Retinal pigment epithelial cell (primary cell): ENCODE data around the gene MYBPC2.

Source experiments
- DNase-seq: peaks from one replicate; pipeline ENCODE4 v3.0.0-alpha.2; 2010; ENCODE audit warnings: low read depth
- H3K4me3 ChIP-seq: 2 replicates; pipeline ENCODE4 v1.5.1; 2011; ENCODE audit warnings: mild to moderate bottlenecking, low read length, control low read depth, moderate library complexity
- TF ChIP-seq, protein P1 (sequence below): conservative IDR thresholded peaks from 2 replicates; pipeline ENCODE4 v1.5.1; 2011; ENCODE audit warnings: low read depth, low read length, control low read depth, inconsistent platforms

Gene MYBPC2

DNA sequence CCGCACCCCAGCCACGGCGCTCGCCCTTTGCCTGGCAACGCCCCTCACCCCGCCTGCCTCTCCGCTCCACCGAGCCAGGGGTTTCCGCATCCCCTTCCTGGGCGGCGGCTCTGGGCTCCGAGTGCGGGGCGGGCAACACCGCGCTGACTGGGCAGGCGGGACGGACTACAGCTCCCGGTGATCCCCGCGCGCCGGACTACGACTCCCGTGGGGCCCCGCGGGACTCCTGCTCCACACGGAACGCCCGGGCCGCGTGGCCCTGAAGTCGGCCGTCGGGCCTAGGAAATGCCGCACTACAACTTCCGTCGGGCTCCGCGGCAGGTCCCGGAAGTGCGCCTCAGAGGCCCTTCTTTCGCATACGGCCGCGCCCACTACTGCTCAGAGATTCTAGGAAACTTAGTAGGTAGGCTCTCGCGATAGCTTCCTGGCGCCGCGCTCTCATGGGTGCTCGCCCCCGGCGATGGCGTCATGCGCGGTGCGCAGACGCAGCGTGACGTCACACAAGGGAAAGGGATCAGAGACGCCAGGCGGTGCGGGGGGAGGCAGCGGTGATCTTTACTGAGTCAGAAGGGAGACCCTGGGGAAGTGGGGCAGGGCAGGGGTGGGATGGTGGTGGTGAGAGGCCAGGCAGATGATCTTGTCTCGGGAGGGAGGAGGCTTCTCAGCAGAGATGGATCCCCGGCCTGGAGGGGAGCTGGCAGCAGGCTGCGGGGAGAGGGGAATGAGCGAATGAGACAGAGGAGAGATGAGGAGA lies 78.6 kb downstream of the MYBPC2 start, which contains the start of gene JOSD2:
JOSD2 (minus strand) TSS at position 123 of the 754 bp plus-strand sequence. CDS start 760 bp downstream, outside the sequence.
- DNase-seq: peak; percentile 96
- peak within 1 kb of the TSS; percentile 83 for H3K4me3 ChIP-seq
- TF ChIP-seq, protein P1, sequence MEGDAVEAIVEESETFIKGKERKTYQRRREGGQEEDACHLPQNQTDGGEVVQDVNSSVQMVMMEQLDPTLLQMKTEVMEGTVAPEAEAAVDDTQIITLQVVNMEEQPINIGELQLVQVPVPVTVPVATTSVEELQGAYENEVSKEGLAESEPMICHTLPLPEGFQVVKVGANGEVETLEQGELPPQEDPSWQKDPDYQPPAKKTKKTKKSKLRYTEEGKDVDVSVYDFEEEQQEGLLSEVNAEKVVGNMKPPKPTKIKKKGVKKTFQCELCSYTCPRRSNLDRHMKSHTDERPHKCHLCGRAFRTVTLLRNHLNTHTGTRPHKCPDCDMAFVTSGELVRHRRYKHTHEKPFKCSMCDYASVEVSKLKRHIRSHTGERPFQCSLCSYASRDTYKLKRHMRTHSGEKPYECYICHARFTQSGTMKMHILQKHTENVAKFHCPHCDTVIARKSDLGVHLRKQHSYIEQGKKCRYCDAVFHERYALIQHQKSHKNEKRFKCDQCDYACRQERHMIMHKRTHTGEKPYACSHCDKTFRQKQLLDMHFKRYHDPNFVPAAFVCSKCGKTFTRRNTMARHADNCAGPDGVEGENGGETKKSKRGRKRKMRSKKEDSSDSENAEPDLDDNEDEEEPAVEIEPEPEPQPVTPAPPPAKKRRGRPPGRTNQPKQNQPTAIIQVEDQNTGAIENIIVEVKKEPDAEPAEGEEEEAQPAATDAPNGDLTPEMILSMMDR: no peak

DNA sequence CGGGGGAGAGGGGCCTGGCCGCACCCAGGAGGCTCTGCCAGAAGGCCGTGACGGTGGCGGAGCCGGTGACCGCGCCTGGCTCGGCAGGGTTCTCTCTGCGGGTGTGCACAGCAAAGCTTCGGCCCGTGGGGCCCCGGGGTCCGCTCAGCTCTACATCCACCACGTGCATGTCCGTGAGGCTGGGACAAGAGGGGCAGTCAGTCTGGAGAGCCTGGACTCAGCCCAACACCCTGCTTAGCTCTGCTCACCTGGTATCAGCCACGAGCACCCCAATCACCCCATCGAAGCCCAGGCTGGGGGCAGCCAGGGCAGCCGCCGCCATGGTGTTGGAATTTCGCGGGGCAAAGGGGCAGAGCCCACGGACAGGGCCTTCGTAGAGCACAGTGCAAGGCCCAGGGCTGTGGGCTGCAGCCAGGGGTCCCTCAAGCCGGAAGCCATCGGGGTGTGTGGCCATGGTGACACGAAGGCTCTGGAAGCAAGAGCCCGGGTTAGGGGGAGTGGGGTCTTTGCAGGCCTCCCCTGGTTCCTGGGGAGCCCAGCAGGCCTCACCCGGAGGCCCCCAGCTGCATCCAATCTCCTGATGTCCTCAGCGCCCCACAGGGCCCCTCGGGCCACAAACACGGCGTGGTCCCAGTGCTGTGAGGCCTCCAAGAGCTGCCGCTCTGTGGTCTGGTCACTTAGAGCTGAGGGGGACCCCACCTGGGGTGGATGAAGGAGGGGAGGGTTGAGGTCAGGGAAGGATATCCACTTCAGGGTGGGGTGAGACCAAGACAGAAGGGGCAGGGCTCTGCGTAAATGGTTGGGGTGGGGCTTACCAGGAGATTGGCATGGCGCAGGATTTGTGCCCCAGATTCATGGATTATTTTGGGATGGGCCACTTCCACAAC lies 79.7 kb downstream of the MYBPC2 start:
- no peak for DNase-seq
- TF ChIP-seq, protein P1: no peak
- no peak overlapping the region for H3K4me3 ChIP-seq

DNA sequence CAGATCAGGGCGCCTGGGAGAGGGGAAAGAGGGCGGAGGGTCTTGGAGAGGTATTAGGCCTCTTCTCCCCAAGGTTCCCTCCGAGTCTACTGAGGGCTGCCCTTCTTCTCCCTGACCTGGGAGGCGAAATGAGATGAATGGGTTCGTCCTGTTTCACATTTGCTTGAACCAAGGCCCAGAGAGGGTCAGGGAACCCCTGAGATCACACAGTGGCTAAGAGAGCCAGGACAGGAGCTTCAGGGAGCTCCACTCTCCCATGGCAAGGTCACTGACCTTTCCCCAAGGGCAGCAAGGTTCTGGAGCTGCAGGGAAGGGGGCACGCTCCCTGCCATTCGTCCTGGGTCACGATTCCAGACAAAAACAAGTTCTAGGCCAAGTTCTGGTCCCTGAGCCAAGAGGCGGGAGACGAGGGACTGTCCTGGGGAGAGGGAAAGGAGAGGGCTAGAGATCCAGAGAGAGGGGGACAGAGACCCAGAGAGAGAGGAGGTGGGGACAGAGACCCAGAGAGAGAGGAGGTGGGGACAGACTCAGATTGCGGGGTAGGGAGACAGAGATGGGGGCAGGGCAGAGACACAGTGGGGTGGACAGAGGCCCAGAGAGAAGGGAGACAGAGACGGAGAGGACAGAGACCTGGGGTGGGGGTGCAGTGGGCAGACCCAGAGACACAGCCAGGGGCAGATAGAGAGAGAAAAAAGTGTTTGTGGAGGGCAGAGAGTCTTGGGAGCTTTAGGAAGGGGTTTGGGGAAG lies 80.5 kb downstream of the MYBPC2 start:
- TF ChIP-seq, protein P1: no peak
- DNase-seq: no peak
- no peak overlapping the region for H3K4me3 ChIP-seq

DNA sequence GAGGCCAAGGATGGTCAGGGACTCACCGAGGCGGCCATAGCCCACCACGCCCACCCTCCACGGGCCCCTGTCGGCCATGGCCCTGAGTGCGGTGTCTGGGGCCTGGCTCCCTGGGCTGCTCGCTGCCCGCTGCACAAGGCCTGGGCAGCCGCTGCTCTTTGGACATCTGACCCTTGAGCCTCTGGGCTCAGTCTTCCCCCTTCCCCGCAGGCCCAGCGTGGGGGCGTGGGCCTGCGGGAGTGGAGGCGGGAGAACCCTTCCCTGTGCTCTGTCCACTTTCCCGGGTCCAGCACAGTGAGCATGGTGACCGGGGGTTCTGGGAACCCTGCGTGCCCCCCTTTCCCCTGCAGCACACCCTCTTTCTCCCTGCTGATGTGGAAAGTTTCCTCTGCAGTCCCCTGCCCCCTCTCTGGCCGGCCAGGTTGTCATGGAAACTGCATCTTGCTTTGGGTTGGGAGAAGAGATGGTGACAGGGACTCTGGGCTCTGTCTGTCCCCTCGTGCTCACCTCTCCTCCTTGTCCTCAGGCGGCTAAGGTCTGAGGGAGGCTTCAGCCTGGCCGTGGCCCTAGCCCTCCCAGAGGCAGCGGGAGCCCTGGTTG lies 81.2 kb downstream of the MYBPC2 start, which contains the start of gene ASPDH:
ASPDH (minus strand) TSS at position 168 of the 600 bp plus-strand sequence; CDS start at position 78, 90 bp downstream.
- no peak for DNase-seq
- TF ChIP-seq, protein P1: no peak
- peak within 1 kb of the TSS; percentile 20 for H3K4me3 ChIP-seq

DNA sequence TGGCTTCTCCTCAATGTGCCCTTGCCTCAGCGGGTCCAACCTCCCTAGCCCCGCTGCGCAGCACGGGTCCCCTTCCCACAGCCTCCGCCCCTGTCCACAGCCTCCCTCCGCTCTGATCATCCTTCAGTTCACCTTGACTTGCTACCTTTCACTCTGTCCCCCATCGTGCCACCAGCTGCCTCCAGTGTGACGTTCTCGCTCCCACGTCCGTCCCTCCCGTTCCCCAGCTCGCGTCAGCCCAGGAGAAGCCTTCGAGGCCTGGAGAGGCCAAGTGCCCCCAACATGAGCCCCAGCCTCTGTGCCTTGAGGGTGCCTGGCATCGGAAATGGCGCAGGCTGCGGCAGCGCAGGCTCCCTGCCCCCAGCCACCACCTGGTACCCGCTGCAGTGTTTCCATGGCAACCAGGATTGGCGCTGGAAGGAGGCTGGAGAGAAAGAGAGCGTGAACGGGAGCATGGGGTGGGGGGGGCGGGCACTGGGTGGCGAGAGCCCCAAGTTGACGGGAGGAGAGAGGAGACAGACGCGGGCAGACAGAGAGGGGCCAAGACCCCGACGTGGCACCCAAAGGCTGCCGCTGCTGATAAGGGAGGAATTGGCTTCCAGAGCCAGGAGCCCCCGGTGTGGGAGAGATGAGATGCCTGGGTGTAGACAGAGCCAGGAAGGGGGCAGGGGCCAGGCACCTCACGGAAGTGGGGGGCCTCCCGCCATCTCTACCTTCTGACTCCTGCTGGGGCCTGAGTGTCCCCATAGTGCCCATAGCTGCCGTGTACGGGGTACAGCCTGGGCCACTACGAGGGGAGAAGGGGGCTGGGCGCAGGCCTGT lies 81.9 kb downstream of the MYBPC2 start:
- TF ChIP-seq, protein P1: no peak
- no peak for DNase-seq
- H3K4me3 ChIP-seq: peak overlapping the region; percentile 20

DNA sequence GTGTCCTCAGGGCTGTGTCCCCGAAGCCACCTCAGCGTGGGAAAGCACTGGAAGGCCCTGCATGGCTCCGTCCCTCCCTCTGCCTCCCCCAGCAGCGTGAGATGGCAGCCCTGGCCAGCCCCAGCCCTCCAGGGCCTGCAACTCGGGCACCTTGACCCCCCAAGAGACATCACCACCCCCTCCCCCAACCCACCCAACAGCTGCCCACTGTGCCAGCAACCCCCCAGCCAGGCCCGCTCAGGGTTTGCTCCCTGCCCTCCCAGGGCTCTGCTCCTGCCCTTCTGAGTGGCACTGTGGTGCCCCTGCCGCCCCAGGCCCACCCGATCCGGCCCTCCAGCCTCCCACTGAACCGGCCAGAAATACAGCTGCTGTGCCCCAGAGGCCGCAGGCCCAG lies 82.5 kb downstream of the MYBPC2 start:
- no peak for DNase-seq
- H3K4me3 ChIP-seq: no peak overlapping the region
- TF ChIP-seq, protein P1: no peak
